ENCODE measurements around the gene ST3GAL2.
"Not testable (repeated sequence)": the region's sequence is repeated elsewhere in the genome, so short reads cannot be mapped to it uniquely, and the experiment has no call there.

Gene ST3GAL2

GRCh38 chr16:70342016-70342415 is 96.9 kb downstream of the ST3GAL2 start:
- no peak for DNase-seq (ENCODE audit: low read depth in 2 of 3, low spot score in 2 of 3)

GRCh38 chr16:70341600-70341999 is 97.3 kb downstream of the ST3GAL2 start:
- no peak for DNase-seq (ENCODE audit: low read depth in 2 of 3, low spot score in 2 of 3)

GRCh38 chr16:70337814-70338213 is 101.1 kb downstream of the ST3GAL2 start:
- DNase-seq (ENCODE audit: low read depth in 2 of 3, low spot score in 2 of 3) = no peak

GRCh38 chr16:70332728-70333127 is 106.2 kb downstream of the ST3GAL2 start:
- DNase-seq (ENCODE audit: low read depth in 2 of 3, low spot score in 2 of 3) = not testable (repeated sequence)

- DNase-seq (ENCODE audit: low read depth in 2 of 3, low spot score in 2 of 3) = no peak
These were observed 107.1 kb downstream of the ST3GAL2 start for GRCh38 chr16:70331588-70332358.

- no peak for DNase-seq (ENCODE audit: low read depth in 2 of 3, low spot score in 2 of 3)
These were observed 107.8 kb downstream of the ST3GAL2 start for GRCh38 chr16:70331091-70331490.
